Smooth muscle cell (in vitro differentiated cells): Measurements from ENCODE around the gene NUFIP1. TPM values are rescaled to one million over a fixed set of nuclear protein-coding genes. Genes with fewer than 3 reads are reported as not detected.
"Not testable (repeated sequence)": the region's sequence is repeated elsewhere in the genome, so short reads cannot be mapped to it uniquely, and the experiment has no call there.

ENCODE experiments used
- DNase-seq: peaks from one replicate; lab custom pipeline; 2025; ENCODE audit not compliant: unreplicated experiment; lab: John Stamatoyannopoulos, UW
- H2AFZ ChIP-seq: fragments of 200-600 bp; sonication (generic); 2 replicates; pipeline ENCODE4 v1.6.0; 2016; ENCODE audit warnings: antibody characterized with exemption, low read depth, mild to moderate bottlenecking
- H3F3A ChIP-seq: fragments of 200-600 bp; sonication (generic); 2 replicates; pipeline ENCODE4 v1.6.0; 2017; ENCODE audit warnings: antibody characterized with exemption, low read depth
- H3K27ac ChIP-seq: fragments of 200-600 bp; sonication (generic); 2 replicates; pipeline ENCODE4 v1.5.1; 2016; ENCODE audit warnings: low read depth, mild to moderate bottlenecking
- H3K27me3 ChIP-seq: fragments of 200-600 bp; sonication (generic); 2 replicates; pipeline ENCODE4 v1.6.1; 2016; ENCODE audit warnings: low read depth, mild to moderate bottlenecking
- H3K36me3 ChIP-seq: fragments of 200-600 bp; sonication (generic); 2 replicates; pipeline ENCODE4 v1.5.1; 2016; ENCODE audit warnings: low read depth
- H3K4me1 ChIP-seq: fragments of 200-600 bp; sonication (generic); 2 replicates; pipeline ENCODE4 v1.5.1; 2016; ENCODE audit warnings: low read depth
- H3K4me2 ChIP-seq: fragments of 200-600 bp; sonication (generic); 2 replicates; pipeline ENCODE4 v1.6.0; 2016; ENCODE audit warnings: mild to moderate bottlenecking
- H3K4me3 ChIP-seq: fragments of 200-600 bp; sonication (generic); 2 replicates; pipeline ENCODE4 v1.5.1; 2016; ENCODE audit warnings: mild to moderate bottlenecking
- H3K79me2 ChIP-seq: fragments of 200-600 bp; sonication (generic); 2 replicates; pipeline ENCODE4 v1.6.0; 2016; ENCODE audit warnings: low read depth, mild to moderate bottlenecking
- H3K9ac ChIP-seq: fragments of 200-600 bp; sonication (generic); 2 replicates; pipeline ENCODE4 v1.6.0; 2016; ENCODE audit warnings: low read depth
- H3K9me3 ChIP-seq: fragments of 200-600 bp; sonication (generic); replicated peaks from 2 replicates; pipeline ENCODE4 v1.5.1; 2016; ENCODE audit warnings: low read depth
- H4K20me1 ChIP-seq: fragments of 200-600 bp; sonication (generic); 2 replicates; pipeline ENCODE4 v1.6.0; 2016; ENCODE audit warnings: low read depth
- CTCF ChIP-seq: fragments of 200-600 bp; sonication (generic); IDR thresholded peaks from 2 replicates; pipeline ENCODE4 v1.5.1; 2017; ENCODE audit warnings: borderline replicate concordance, mild to moderate bottlenecking, antibody characterized with exemption; ENCODE audit not compliant: insufficient read depth, poor library complexity, severe bottlenecking
- WGBS: methylation state at CpG from one replicate; pipeline ENCODE4 v1.1.7; 2016; ENCODE audit warnings: low lambda C conversion rate; 5-methylcytosine and 5-hydroxymethylcytosine counted together
- polyA plus RNA-seq: library from polyadenylated mRNA; unstranded; fragments of >200 nt; fragmentation: Nextera tagmentation; extraction: Ambion mirVana; gene quantifications from 2 replicates; pipeline ENCODE4 v1.2.1, GENCODE V29; 2016
- total RNA-seq: library from RNA; depleted of rRNA; stranded (reverse); fragments of >200 nt; gene quantifications from 2 replicates; pipeline ENCODE4 v1.2.3, GENCODE V29; 2014

NUFIP1 gene
- total and polyA plus RNA-seq, 2 experiments from 2014 or later: 3.8 to 4.5 TPM

DNA sequence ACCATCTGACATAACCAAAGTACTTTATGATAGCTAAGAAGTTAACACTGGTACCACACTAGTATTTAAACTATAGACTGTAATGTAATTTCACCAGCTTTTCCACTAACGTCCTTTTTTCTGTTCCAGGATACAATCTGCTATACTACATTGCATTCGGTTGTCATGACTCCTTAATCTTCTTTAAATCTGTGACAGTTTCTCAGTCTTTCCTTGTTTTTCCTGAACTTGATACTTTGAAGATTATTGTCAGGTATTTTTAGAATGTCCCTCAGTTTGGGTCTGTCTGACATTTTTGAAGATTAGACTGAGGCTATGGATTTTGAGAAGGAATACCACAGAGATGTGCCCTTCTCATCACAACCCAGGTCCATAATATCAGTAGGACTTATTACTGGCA lies 36.6 kb downstream of the NUFIP1 start:
- WGBS: 90% methylated on average over 2 of the region's 2 CpGs

GRCh38 chr13:44951184-44951583 lies 38.1 kb downstream of the NUFIP1 start:
- DNase-seq: no peak
- H3K4me1 ChIP-seq: no peaks in the 10 kb centered on the region

More for the DNA sequence above, 36.6 kb downstream of the NUFIP1 start:
- Histone ChIP-seq H3K27ac (no peak overlapping the region), H3K9me3 (no peaks in the 10 kb centered on the region), H3K4me3 (no peak overlapping the region), H3F3A (no peaks in the 10 kb centered on the region), H3K27me3 (no peaks in the 10 kb centered on the region), H3K79me2 (no peaks in the 10 kb centered on the region), H3K36me3 (peaks cover 4% of the 10 kb centered on the region), H3K4me1 (no peaks in the 10 kb centered on the region), H2AFZ (no peak overlapping the region), H4K20me1 (no peaks in the 10 kb centered on the region), H3K4me2 (no peak overlapping the region), H3K9ac (no peak overlapping the region)
- no peak for TF ChIP-seq CTCF
- DNase-seq: no peak

GRCh38 chr13:44943411-44943810 lies 45.9 kb downstream of the NUFIP1 start:
- H3K9me3 ChIP-seq, H3K4me3 ChIP-seq, H3K4me1 ChIP-seq, H3K9ac ChIP-seq, H3K27me3 ChIP-seq, H4K20me1 ChIP-seq, H3K79me2 ChIP-seq, H3F3A ChIP-seq, H3K4me2 ChIP-seq, H2AFZ ChIP-seq, DNase-seq, H3K36me3 ChIP-seq, H3K27ac ChIP-seq: not testable (repeated sequence)
- WGBS: 41% methylated on average over 4 of the region's 4 CpGs

More at GRCh38 chr13:44951184-44951583, 38.1 kb downstream of the NUFIP1 start:
- H4K20me1 ChIP-seq: no peaks in the 10 kb centered on the region
- TF ChIP-seq CTCF: no peak
- H3K9ac ChIP-seq: no peak overlapping the region
- no peaks in the 10 kb centered on the region for H3K9me3 ChIP-seq
- H3F3A ChIP-seq: no peaks in the 10 kb centered on the region
- H3K27ac ChIP-seq: no peak overlapping the region
- no peak overlapping the region for H3K4me2 ChIP-seq
- H3K27me3 ChIP-seq: no peaks in the 10 kb centered on the region
- H3K36me3 ChIP-seq: peaks cover 4% of the 10 kb centered on the region
- no peaks in the 10 kb centered on the region for H3K79me2 ChIP-seq
- H2AFZ ChIP-seq: no peak overlapping the region
- no peak overlapping the region for H3K4me3 ChIP-seq

- no peak overlapping the region for H3K4me2 ChIP-seq
- no peaks in the 10 kb centered on the region for H3K36me3 ChIP-seq
- H3K27ac ChIP-seq: no peak overlapping the region
- no peaks in the 10 kb centered on the region for H3K4me1 ChIP-seq
- DNase-seq: no peak
- 94% methylated on average over 2 of the region's 2 CpGs for WGBS
- H3K9ac ChIP-seq: no peak overlapping the region
- no peak overlapping the region for H2AFZ ChIP-seq
- no peak overlapping the region for H3K4me3 ChIP-seq
- H4K20me1 ChIP-seq: no peaks in the 10 kb centered on the region
- TF ChIP-seq CTCF: no peak
- H3F3A ChIP-seq: no peaks in the 10 kb centered on the region
- H3K27me3 ChIP-seq: no peaks in the 10 kb centered on the region
- H3K9me3 ChIP-seq: no peaks in the 10 kb centered on the region
- no peaks in the 10 kb centered on the region for H3K79me2 ChIP-seq
Observed at GRCh38 chr13:44938854-44939253, 50.4 kb downstream of the NUFIP1 start.
